Measurements from ENCODE around the gene CBLC. TPM values are rescaled to one million over a fixed set of nuclear protein-coding genes. Genes with fewer than 3 reads are reported as not detected.

CBLC gene
- total and polyA plus RNA-seq, 10 of the 15 experiments (the other 5 are each of a cell fraction or from before 2014, with no cell fraction given), result not detected

GRCh38 chr19:44752816-44753625 lies 24.7 kb upstream of the CBLC start (continued):
- TF ChIP-seq USF1 (IDR thresholded peaks at IDR 0.05; ENCODE audit: borderline replicate concordance, extremely low read length, insufficient read depth, low read depth, low read length) (no peak), MEF2B (IDR thresholded peaks at IDR 0.05; ENCODE audit: partially characterized antibody, poor library complexity, severe bottlenecking) (peak; percentile 71), ZNF384 (IDR thresholded peaks at IDR 0.05; ENCODE audit: borderline replicate concordance, low read depth, low read length) (no peak), MXI1 (IDR thresholded peaks at IDR 0.05; ENCODE audit: low read depth, low read length) (peak; percentile 82), NFYA (IDR thresholded peaks at IDR 0.05; ENCODE audit: borderline replicate concordance, low read depth, low read length) (no peak), NR2C2 (IDR thresholded peaks at IDR 0.05; ENCODE audit: borderline replicate concordance, control insufficient read depth, insufficient read length, low read depth) (no peak), FOXK2 (IDR thresholded peaks at IDR 0.05) (no peak), SIX5 (IDR thresholded peaks at IDR 0.05; ENCODE audit: low read depth, low read length, severe bottlenecking) (no peak), ATF7 (IDR thresholded peaks at IDR 0.05; ENCODE audit: low read depth) (peak; percentile 90), NFXL1 (IDR thresholded peaks at IDR 0.05; ENCODE audit: borderline replicate concordance) (no peak), SP1 (IDR thresholded peaks at IDR 0.05; ENCODE audit: low read depth, low read length) (peak; percentile 90), SPI1 (IDR thresholded peaks at IDR 0.05; ENCODE audit: borderline replicate concordance, insufficient read depth, low read depth, low read length) (peak; percentile 65; the same call in 1 of the 2 replicates), TARDBP (IDR thresholded peaks at IDR 0.05; ENCODE audit: borderline replicate concordance) (no peak), ZBTB40 (IDR thresholded peaks at IDR 0.05; ENCODE audit: borderline replicate concordance) (peak; percentile 60; the same call in 1 of the 2 replicates), ZNF24 (IDR thresholded peaks at IDR 0.05) (no peak), ZZZ3 (IDR thresholded peaks at IDR 0.05; ENCODE audit: control insufficient read depth, insufficient read length, low read depth) (no peak), TCF3 (IDR thresholded peaks at IDR 0.05; ENCODE audit: borderline replicate concordance, insufficient read depth, low read depth, low read length) (peak; percentile 100), POLR2AphosphoS5 (IDR thresholded peaks at IDR 0.05; ENCODE audit: low read length) (peak; percentile 30), FOS (IDR thresholded peaks at IDR 0.05; ENCODE audit: borderline replicate concordance, extremely low read depth, insufficient read length) (no peak), PRDM15 (CRISPR knock-in tag; IDR thresholded peaks at IDR 0.05) (no peak), TBL1XR1 (IDR thresholded peaks at IDR 0.05; ENCODE audit: low read depth, low read length) (peak; percentile 99)

All from GM12878 (cell line).